HCT116 (cell line): ENCODE results near the gene GRPR.

Source experiments
- CEBPB ChIP-seq: IDR thresholded peaks from 2 replicates; pipeline ENCODE4 v1.6.1; 2012; ENCODE audit warnings: low read depth
- CTCF ChIP-seq, 3 experiments: fragments of 200-600 bp in 1 of 3; sonication (generic) in 1 of 3; IDR thresholded peaks in 2 of 3; conservative IDR thresholded peaks in 1 of 3; 2 replicates each; pipeline ENCODE4 v1.5.1; 2012 to 2017; ENCODE audit warnings: low read depth in 2 of 3, low read length in 2 of 3, antibody characterized with exemption in 1 of 3, borderline replicate concordance in 1 of 3, control low read depth in 1 of 3, mild to moderate bottlenecking in 1 of 3, mixed read lengths in 1 of 3, mixed run types in 1 of 3, moderate library complexity in 1 of 3; ENCODE audit not compliant: insufficient read depth in 1 of 3
- POLR2A ChIP-seq: IDR thresholded peaks from 2 replicates; pipeline ENCODE4 v1.7.0; 2011; ENCODE audit warnings: borderline replicate concordance; ENCODE audit not compliant: insufficient read depth, insufficient read length; ENCODE audit errors: extremely low read depth
- POLR2AphosphoS5 ChIP-seq: IDR thresholded peaks from 2 replicates; pipeline ENCODE4 v1.6.1; 2011; ENCODE audit warnings: mild to moderate bottlenecking, low read depth, low read length, moderate library complexity
- RAD21 ChIP-seq: IDR thresholded peaks from 2 replicates; pipeline ENCODE4 v1.6.1; 2012; ENCODE audit warnings: low read depth, mild to moderate bottlenecking

GRCh38 chrX:16101581-16101980, 21.8 kb upstream of the GRPR start:
- TF ChIP-seq CTCF (IDR thresholded peaks at IDR 0.05 in 2 of 3, conservative IDR thresholded peaks at IDR 0.05 in 1 of 3; ENCODE audit: borderline replicate concordance in 1 of 3, insufficient read depth in 1 of 3, low read depth in 2 of 3, low read length in 2 of 3), result no peak
- TF ChIP-seq POLR2AphosphoS5, result no peak
- no peak for TF ChIP-seq POLR2A
- no peak for TF ChIP-seq CEBPB
- TF ChIP-seq RAD21, result no peak
